ENCODE measurements around the gene RNF44.

RNF44 gene

GRCh38 chr5:176530983-176531901 lies 6.0 kb downstream of the RNF44 start:
- TF ChIP-seq ZFX (IDR thresholded peaks at IDR 0.05) (no peak), CTCF (conservative IDR thresholded peaks at IDR 0.05) (no peak)
- H3K27ac ChIP-seq: no peak overlapping the region

- no peak for TF ChIP-seq CTCF (conservative IDR thresholded peaks at IDR 0.05)
- TF ChIP-seq ZFX (IDR thresholded peaks at IDR 0.05): no peak
- no peak overlapping the region for H3K27ac ChIP-seq
Observed at GRCh38 chr5:176530393-176530982, 6.7 kb downstream of the RNF44 start.

GRCh38 chr5:176529741-176530141 lies 7.5 kb downstream of the RNF44 start:
- H3K27ac ChIP-seq: no peak overlapping the region
- TF ChIP-seq CTCF (conservative IDR thresholded peaks at IDR 0.05) (no peak), ZFX (IDR thresholded peaks at IDR 0.05) (no peak)

GRCh38 chr5:176529116-176529740 lies 8.0 kb downstream of the RNF44 start:
- no peak overlapping the region for H3K27ac ChIP-seq
- no peak for TF ChIP-seq CTCF (conservative IDR thresholded peaks at IDR 0.05)
- TF ChIP-seq ZFX (IDR thresholded peaks at IDR 0.05): no peak

GRCh38 chr5:176528761-176529115 lies 8.5 kb downstream of the RNF44 start:
- no peak overlapping the region for H3K27ac ChIP-seq
- TF ChIP-seq CTCF (conservative IDR thresholded peaks at IDR 0.05): no peak
- no peak for TF ChIP-seq ZFX (IDR thresholded peaks at IDR 0.05)

- H3K27ac ChIP-seq: no peak overlapping the region
- TF ChIP-seq CTCF (conservative IDR thresholded peaks at IDR 0.05) (no peak), ZFX (IDR thresholded peaks at IDR 0.05) (no peak)
Observed at GRCh38 chr5:176528301-176528700, 8.9 kb downstream of the RNF44 start.
